RWPE2 (cell line): Measurements from ENCODE around the gene PTGIR.

Experiments
- ATAC-seq: fragments of 200-7000 bp; cut with Tn5 transposase; 3 replicates; pipeline ENCODE4 v1.9.1; 2021; ENCODE audit warnings: low read depth
- DNase-seq: peaks from one replicate; pipeline ENCODE4 v3.0.0-alpha.2; 2020; ENCODE audit warnings: low spot score
- H3K27ac ChIP-seq: fragments of 450-650 bp; 2 replicates; pipeline ENCODE4 v1.5.1; 2017; ENCODE audit warnings: mild to moderate bottlenecking; ENCODE audit not compliant: poor library complexity, severe bottlenecking
- H3K27me3 ChIP-seq: fragments of 250-450 bp; sonication (Bioruptor Pico); 2 replicates; pipeline ENCODE4 v1.5.1; 2021; ENCODE audit warnings: mild to moderate bottlenecking, moderate library complexity; ENCODE audit not compliant: insufficient read depth, poor library complexity, severe bottlenecking
- H3K36me3 ChIP-seq: fragments of 250-450 bp; sonication (Bioruptor Pico); 2 replicates; pipeline ENCODE4 v1.5.1; 2020; ENCODE audit warnings: low read depth, mild to moderate bottlenecking, moderate library complexity
- H3K4me1 ChIP-seq: fragments of 250-450 bp; sonication (Bioruptor Pico); 2 replicates; pipeline ENCODE4 v1.5.1; 2021; ENCODE audit warnings: mild to moderate bottlenecking, moderate library complexity; ENCODE audit not compliant: insufficient read depth, poor library complexity, severe bottlenecking
- H3K4me3 ChIP-seq: fragments of 250-450 bp; sonication (Bioruptor Pico); 2 replicates; pipeline ENCODE4 v1.5.1; 2021; ENCODE audit warnings: mild to moderate bottlenecking, moderate library complexity; ENCODE audit not compliant: severe bottlenecking
- H3K9me3 ChIP-seq: fragments of 250-450 bp; sonication (Bioruptor Pico); 2 replicates; pipeline ENCODE4 v1.5.1; 2021; ENCODE audit warnings: mild to moderate bottlenecking, moderate library complexity; ENCODE audit not compliant: severe bottlenecking
- CTCF ChIP-seq: fragments of 450-650 bp; IDR thresholded peaks from one replicate; pipeline ENCODE4 v1.5.1; 2017; ENCODE audit warnings: mild to moderate bottlenecking, moderate library complexity; ENCODE audit not compliant: poor library complexity, severe bottlenecking

The PTGIR gene

GRCh38 chr19:46661020-46661731 lies 36.3 kb upstream of the PTGIR start, which contains the start of gene DACT3:
Gene DACT3 (minus strand): TSS chr19:46661182. CDS start chr19:46661064, 118 bp downstream.
- no peak within 1 kb of the TSS for H3K27ac ChIP-seq
- no peak for TF ChIP-seq CTCF
- no peaks in the 10 kb centered on the region for H3K36me3 ChIP-seq

GRCh38 chr19:46660551-46661019 lies 35.7 kb upstream of the PTGIR start:
- Histone ChIP-seq H3K4me1 (no peaks in the 10 kb centered on the region), H3K4me3 (peak overlapping the region; percentile 27), H3K27me3 (peaks cover 24% of the 10 kb centered on the region), H3K9me3 (no peaks in the 10 kb centered on the region), H3K36me3 (no peaks in the 10 kb centered on the region), H3K27ac (no peak overlapping the region)
- DNase-seq (peak; percentile 64), ATAC-seq (peak; percentile 22; the same call in 2 of the 3 replicates)
- TF ChIP-seq CTCF = no peak

More at GRCh38 chr19:46661020-46661731, 36.3 kb upstream of the PTGIR start, which contains the start of gene DACT3:
- DNase-seq (peak; percentile 99), ATAC-seq (peak; percentile 93)
- peak within 1 kb of the TSS; percentile 27 for H3K4me3 ChIP-seq
- H3K9me3 ChIP-seq = no peaks in the 10 kb centered on the region
- no peaks in the 10 kb centered on the region for H3K4me1 ChIP-seq
- peaks cover 24% of the 10 kb centered on the region for H3K27me3 ChIP-seq

GRCh38 chr19:46660008-46660517 lies 35.2 kb upstream of the PTGIR start:
- TF ChIP-seq CTCF = no peak
- H3K4me3 ChIP-seq = no peak overlapping the region
- no peaks in the 10 kb centered on the region for H3K9me3 ChIP-seq
- H3K27me3 ChIP-seq = peaks cover 24% of the 10 kb centered on the region
- DNase-seq (no peak), ATAC-seq (no peak)
- H3K27ac ChIP-seq = no peak overlapping the region
- no peaks in the 10 kb centered on the region for H3K36me3 ChIP-seq
- no peaks in the 10 kb centered on the region for H3K4me1 ChIP-seq

- DNase-seq (no peak), ATAC-seq (no peak)
- H3K4me1 ChIP-seq = no peaks in the 10 kb centered on the region
- H3K4me3 ChIP-seq = no peak overlapping the region
- no peak for TF ChIP-seq CTCF
- no peak overlapping the region for H3K27ac ChIP-seq
- H3K9me3 ChIP-seq = no peaks in the 10 kb centered on the region
- no peaks in the 10 kb centered on the region for H3K36me3 ChIP-seq
- peaks cover 24% of the 10 kb centered on the region for H3K27me3 ChIP-seq
Observed at GRCh38 chr19:46659151-46660007, 34.5 kb upstream of the PTGIR start.
